KMS-11 (cell line): Measurements from ENCODE around the gene CMIP.

Experiments
- H2AFZ ChIP-seq: fragments of 200-600 bp; sonication (generic); 2 replicates; pipeline ENCODE4 v1.6.1; 2016; ENCODE audit warnings: antibody characterized with exemption, mixed run types, low read depth
- H3K27ac ChIP-seq: fragments of 200-600 bp; sonication (generic); 2 replicates; pipeline ENCODE4 v1.6.1; 2016; ENCODE audit warnings: mild to moderate bottlenecking, mixed run types
- H3K27me3 ChIP-seq: fragments of 200-600 bp; sonication (generic); 2 replicates; pipeline ENCODE4 v1.6.1; 2017; ENCODE audit warnings: mild to moderate bottlenecking, low read depth, mixed run types, moderate library complexity; ENCODE audit not compliant: insufficient read depth
- H3K36me3 ChIP-seq: fragments of 200-600 bp; sonication (generic); 2 replicates; pipeline ENCODE4 v1.6.1; 2017; ENCODE audit warnings: mild to moderate bottlenecking, mixed run types; ENCODE audit not compliant: insufficient read depth
- H3K4me1 ChIP-seq: fragments of 200-600 bp; sonication (generic); 2 replicates; pipeline ENCODE4 v1.6.1; 2016; ENCODE audit warnings: mild to moderate bottlenecking, low read depth, mixed run types; ENCODE audit not compliant: poor library complexity, severe bottlenecking
- H3K4me2 ChIP-seq: fragments of 200-600 bp; sonication (generic); 2 replicates; pipeline ENCODE4 v1.7.0; 2016; ENCODE audit warnings: mild to moderate bottlenecking, mixed run types
- H3K4me3 ChIP-seq: fragments of 200-600 bp; sonication (generic); IDR thresholded peaks from 2 replicates; pipeline ENCODE4 v1.6.1; 2017; ENCODE audit warnings: low read depth, low read length, mixed read lengths; ENCODE audit not compliant: insufficient read depth
- H3K79me2 ChIP-seq: fragments of 200-600 bp; sonication (generic); 2 replicates; pipeline ENCODE4 v1.6.1; 2016; ENCODE audit warnings: low read depth, mixed run types; ENCODE audit not compliant: insufficient read depth
- H3K9ac ChIP-seq: fragments of 200-600 bp; sonication (generic); 2 replicates; pipeline ENCODE4 v1.6.1; 2016; ENCODE audit warnings: mild to moderate bottlenecking, mixed run types
- H4K20me1 ChIP-seq: fragments of 200-600 bp; sonication (generic); 2 replicates; pipeline ENCODE4 v1.6.1; 2016; ENCODE audit warnings: mild to moderate bottlenecking, mixed run types; ENCODE audit not compliant: insufficient read depth
- TF ChIP-seq, protein P1 (sequence below): fragments of 200-600 bp; sonication (generic); conservative IDR thresholded peaks from 2 replicates; pipeline ENCODE4 v1.6.1; 2017; ENCODE audit warnings: low read depth, mild to moderate bottlenecking, antibody characterized with exemption, low read length, moderate library complexity, mixed read lengths

Gene CMIP

DNA sequence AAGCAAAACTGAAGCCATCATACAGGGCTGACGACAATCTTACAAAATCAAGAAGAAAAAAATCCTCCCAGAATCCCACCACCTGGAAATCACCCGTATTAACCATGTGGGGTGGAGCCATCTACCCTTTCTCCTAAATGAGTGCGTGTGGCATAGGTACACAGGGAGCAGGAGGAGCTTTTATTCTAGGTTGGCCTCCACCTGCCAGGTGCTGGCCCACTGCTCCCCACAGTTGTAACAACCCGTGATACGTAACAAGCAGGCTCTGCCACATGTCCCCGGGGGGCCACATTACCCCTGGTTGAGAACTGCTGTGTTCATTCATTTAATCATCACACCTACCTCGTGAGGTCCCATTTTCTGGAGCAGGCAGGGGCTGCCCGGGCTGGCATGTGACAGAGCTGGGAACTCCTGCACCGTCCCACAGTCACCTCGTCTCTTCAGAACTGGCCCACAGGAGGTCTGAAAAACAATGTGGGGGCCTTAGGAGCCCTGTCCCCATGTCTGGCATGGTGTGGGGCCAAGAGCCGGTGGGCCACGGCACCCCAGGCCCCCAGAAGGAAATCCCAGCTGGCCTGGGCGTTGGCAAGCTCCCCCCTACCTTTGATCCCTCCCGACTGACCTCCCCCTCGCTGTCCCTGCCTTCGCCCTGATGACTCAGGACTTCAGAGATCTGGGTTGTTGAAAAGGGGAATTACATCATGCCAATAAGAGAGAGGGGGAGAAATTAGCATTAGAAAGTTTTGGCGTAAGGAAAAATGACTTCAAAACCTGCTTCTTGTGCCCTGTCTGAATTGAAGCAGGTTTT lies 12.9 kb downstream of the CMIP start:
- Histone ChIP-seq H3K9ac (no peak overlapping the region), H3K4me2 (no peak overlapping the region), H3K27ac (no peak overlapping the region)

DNA sequence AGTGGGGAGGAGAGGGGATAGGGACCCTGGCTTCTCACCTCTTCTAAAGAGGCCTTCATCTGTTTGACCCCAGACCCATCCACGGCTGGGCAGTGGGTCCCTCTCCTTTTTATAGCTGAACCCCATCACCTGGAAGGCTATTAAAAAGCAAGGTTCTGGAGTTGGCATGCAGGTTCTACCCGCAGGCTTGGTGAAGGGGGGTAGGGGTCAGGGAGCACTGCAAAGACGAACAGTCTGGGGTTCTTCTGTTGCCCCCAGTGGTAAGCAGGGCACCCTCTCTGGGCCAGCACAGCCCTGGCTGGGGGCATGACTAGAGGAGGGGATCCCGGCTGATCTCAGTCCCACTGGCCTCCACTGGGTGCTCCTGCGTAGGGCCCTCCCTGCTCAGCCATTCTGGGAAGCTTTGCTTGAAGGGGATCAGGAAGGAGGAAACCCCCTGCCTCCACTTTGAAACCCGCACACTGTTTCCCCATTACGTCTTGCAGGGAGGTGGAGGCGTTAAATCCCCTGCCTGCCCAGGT lies 13.6 kb downstream of the CMIP start:
- TF ChIP-seq, protein P1, sequence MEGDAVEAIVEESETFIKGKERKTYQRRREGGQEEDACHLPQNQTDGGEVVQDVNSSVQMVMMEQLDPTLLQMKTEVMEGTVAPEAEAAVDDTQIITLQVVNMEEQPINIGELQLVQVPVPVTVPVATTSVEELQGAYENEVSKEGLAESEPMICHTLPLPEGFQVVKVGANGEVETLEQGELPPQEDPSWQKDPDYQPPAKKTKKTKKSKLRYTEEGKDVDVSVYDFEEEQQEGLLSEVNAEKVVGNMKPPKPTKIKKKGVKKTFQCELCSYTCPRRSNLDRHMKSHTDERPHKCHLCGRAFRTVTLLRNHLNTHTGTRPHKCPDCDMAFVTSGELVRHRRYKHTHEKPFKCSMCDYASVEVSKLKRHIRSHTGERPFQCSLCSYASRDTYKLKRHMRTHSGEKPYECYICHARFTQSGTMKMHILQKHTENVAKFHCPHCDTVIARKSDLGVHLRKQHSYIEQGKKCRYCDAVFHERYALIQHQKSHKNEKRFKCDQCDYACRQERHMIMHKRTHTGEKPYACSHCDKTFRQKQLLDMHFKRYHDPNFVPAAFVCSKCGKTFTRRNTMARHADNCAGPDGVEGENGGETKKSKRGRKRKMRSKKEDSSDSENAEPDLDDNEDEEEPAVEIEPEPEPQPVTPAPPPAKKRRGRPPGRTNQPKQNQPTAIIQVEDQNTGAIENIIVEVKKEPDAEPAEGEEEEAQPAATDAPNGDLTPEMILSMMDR, result no peak
- H3K9ac ChIP-seq, result no peak overlapping the region
- H3K27me3 ChIP-seq, result no peaks in the 10 kb centered on the region
- no peak overlapping the region for H2AFZ ChIP-seq
- peaks cover 100% of the 10 kb centered on the region for H3K79me2 ChIP-seq
- no peak overlapping the region for H3K4me3 ChIP-seq
- H3K36me3 ChIP-seq, result no peaks in the 10 kb centered on the region
- no peak overlapping the region for H3K4me2 ChIP-seq
- no peaks in the 10 kb centered on the region for H3K4me1 ChIP-seq
- no peak overlapping the region for H3K27ac ChIP-seq
- H4K20me1 ChIP-seq, result peaks cover 5% of the 10 kb centered on the region

More for the DNA sequence above, 12.9 kb downstream of the CMIP start:
- peaks cover 100% of the 10 kb centered on the region for H3K79me2 ChIP-seq
- no peak overlapping the region for H2AFZ ChIP-seq
- no peak overlapping the region for H3K4me3 ChIP-seq
- peaks cover 10% of the 10 kb centered on the region for H4K20me1 ChIP-seq
- H3K36me3 ChIP-seq, result no peaks in the 10 kb centered on the region
- H3K4me1 ChIP-seq, result peaks cover under 1% of the 10 kb centered on the region
- TF ChIP-seq, protein P1, result no peak
- no peaks in the 10 kb centered on the region for H3K27me3 ChIP-seq

DNA sequence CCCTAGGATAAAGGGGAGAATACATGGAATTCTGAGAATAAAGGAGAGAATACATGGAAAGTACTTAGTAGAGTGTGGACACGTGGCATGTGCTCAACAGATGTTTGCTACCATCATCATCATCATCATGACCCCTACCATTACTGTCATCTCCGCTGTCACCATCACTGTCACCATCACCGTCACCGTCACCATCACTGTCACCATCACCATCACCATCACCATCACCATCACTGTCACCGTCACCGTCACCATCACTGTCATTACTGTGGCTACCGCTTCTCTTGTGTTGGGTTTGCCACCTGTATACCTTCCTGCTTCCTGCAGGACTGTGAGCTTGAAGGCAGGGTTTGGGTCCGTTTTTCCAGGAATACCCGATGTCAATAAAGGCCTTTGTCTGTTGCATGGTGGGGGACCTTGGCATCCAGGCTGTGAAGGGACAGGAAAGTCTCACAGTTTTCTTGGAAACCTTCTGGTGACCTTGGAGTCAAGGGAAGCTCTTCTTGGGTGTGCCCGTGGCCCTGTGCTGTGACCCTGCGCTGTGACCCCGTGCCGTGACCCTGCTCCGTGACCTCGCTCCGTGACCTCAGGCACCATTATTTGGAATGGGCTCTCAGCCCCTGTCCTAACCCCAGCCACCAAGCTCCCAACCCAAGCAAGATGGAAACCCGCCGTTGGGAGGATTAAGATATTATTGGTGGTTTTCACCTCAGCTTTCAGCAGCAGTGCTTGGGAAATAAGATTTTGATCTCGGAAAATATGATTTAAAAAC lies 14.4 kb downstream of the CMIP start:
- Histone ChIP-seq H3K27ac (no peak overlapping the region), H3K27me3 (no peaks in the 10 kb centered on the region), H2AFZ (no peak overlapping the region), H3K4me3 (no peak overlapping the region), H4K20me1 (peaks cover 8% of the 10 kb centered on the region), H3K4me1 (no peaks in the 10 kb centered on the region), H3K79me2 (peaks cover 100% of the 10 kb centered on the region), H3K9ac (no peak overlapping the region), H3K4me2 (no peak overlapping the region), H3K36me3 (no peaks in the 10 kb centered on the region)
- TF ChIP-seq, protein P1, result no peak

DNA sequence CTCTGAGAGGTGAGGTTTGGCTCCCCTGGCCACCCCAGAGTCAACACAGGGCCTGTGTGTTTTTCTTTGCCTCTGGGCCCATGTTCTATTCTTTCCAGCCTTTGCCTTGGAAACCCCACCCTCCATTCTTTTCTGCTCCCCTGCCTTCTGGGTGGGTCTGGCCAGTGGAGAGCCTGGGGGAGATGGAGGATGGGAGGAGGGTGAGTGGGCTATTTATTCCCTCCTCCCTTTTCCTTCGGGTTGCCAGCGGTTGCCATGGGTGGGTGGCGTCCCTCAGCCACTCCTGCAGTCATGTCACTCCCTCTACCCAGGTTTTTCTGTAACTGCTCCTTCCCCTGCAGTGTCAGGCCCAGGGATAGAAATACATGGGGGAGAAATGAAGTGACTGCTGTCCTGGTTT lies 15.5 kb downstream of the CMIP start:
- Histone ChIP-seq H3K4me1 (peaks cover 6% of the 10 kb centered on the region), H3K27me3 (no peaks in the 10 kb centered on the region), H3K27ac (no peak overlapping the region), H2AFZ (no peak overlapping the region), H3K9ac (no peak overlapping the region), H3K4me3 (no peak overlapping the region), H3K36me3 (no peaks in the 10 kb centered on the region), H4K20me1 (peaks cover 17% of the 10 kb centered on the region), H3K4me2 (no peak overlapping the region), H3K79me2 (peaks cover 100% of the 10 kb centered on the region)
- TF ChIP-seq, protein P1, result no peak
